Endothelial cell (in vitro differentiated cells): ENCODE data around the gene C19orf18. TPM values are rescaled to one million over a fixed set of nuclear protein-coding genes. Genes with fewer than 3 reads are reported as not detected.
A peak's percentile ranks its signal among the peaks of the same experiment; 100 is the strongest.

Experiments
- DNase-seq: peaks from one replicate; pipeline ENCODE4 v3.0.0; 2021; ENCODE audit warnings: low spot score
- H3K27ac Mint-ChIP-seq: one replicate; pipeline ENCODE4 v1.8.0; 2021; ENCODE audit warnings: mixed read lengths, inconsistent platforms; ENCODE audit not compliant: unreplicated experiment
- H3K27me3 Mint-ChIP-seq: one replicate; pipeline ENCODE4 v1.8.0; 2021; ENCODE audit warnings: mild to moderate bottlenecking, moderate library complexity, mixed read lengths, inconsistent platforms; ENCODE audit not compliant: unreplicated experiment
- H3K36me3 Mint-ChIP-seq: one replicate; pipeline ENCODE4 v1.8.0; 2021; ENCODE audit warnings: mild to moderate bottlenecking, low read depth, mixed read lengths, inconsistent platforms; ENCODE audit not compliant: unreplicated experiment
- H3K4me1 Mint-ChIP-seq: one replicate; pipeline ENCODE4 v1.8.0; 2021; ENCODE audit warnings: mild to moderate bottlenecking, mixed read lengths, inconsistent platforms; ENCODE audit not compliant: unreplicated experiment
- H3K4me3 Mint-ChIP-seq: one replicate; pipeline ENCODE4 v1.8.0; 2021; ENCODE audit warnings: mild to moderate bottlenecking, mixed read lengths, inconsistent platforms; ENCODE audit not compliant: unreplicated experiment
- H3K9me3 Mint-ChIP-seq: one replicate; pipeline ENCODE4 v1.8.0; 2021; ENCODE audit warnings: mixed read lengths, inconsistent platforms; ENCODE audit not compliant: unreplicated experiment
- CTCF ChIP-seq: fragments of 200-600 bp; sonication (generic); IDR thresholded peaks from one replicate; pipeline ENCODE4 v1.5.0; 2021; ENCODE audit warnings: antibody characterized with exemption; ENCODE audit not compliant: unreplicated experiment
- total RNA-seq: library from RNA; stranded (reverse); fragmentation: NEBNext Ultra II Directional; extraction: Animal tissue kit (Norgen Biotek cat#: 25700); gene quantifications from one replicate; pipeline ENCODE4 v1.2.1, GENCODE V29; 2021; ENCODE audit not compliant: unreplicated experiment

The C19orf18 gene
- total RNA-seq, 1 donor from 2014 or later = 1.8 TPM

GRCh38 chr19:57992841-57993240 lies 18.5 kb upstream of the C19orf18 start:
- H3K27ac Mint-ChIP-seq = no peak overlapping the region
- peaks cover 52% of the 10 kb centered on the region for H3K9me3 Mint-ChIP-seq
- H3K4me1 Mint-ChIP-seq = no peaks in the 10 kb centered on the region
- peaks cover 14% of the 10 kb centered on the region for H3K27me3 Mint-ChIP-seq
- peaks cover 89% of the 10 kb centered on the region for H3K36me3 Mint-ChIP-seq
- H3K4me3 Mint-ChIP-seq = peak overlapping the region; percentile 67
- TF ChIP-seq CTCF = no peak
- no peak for DNase-seq

- Mint-ChIP-seq H3K36me3 (peaks cover 96% of the 10 kb centered on the region), H3K4me3 (peak overlapping the region; percentile 86), H3K4me1 (no peaks in the 10 kb centered on the region), H3K27me3 (peaks cover 8% of the 10 kb centered on the region), H3K27ac (no peak overlapping the region), H3K9me3 (peaks cover 92% of the 10 kb centered on the region)
- DNase-seq = no peak
- no peak for TF ChIP-seq CTCF
These were observed 4.4 kb upstream of the C19orf18 start for GRCh38 chr19:57978586-57979289.

GRCh38 chr19:57964761-57965160 lies 9.6 kb downstream of the C19orf18 start:
- no peak for DNase-seq
- no peak overlapping the region for H3K4me3 Mint-ChIP-seq
- peaks cover 43% of the 10 kb centered on the region for H3K9me3 Mint-ChIP-seq
- H3K27ac Mint-ChIP-seq = no peak overlapping the region
- no peaks in the 10 kb centered on the region for H3K27me3 Mint-ChIP-seq
- peaks cover 33% of the 10 kb centered on the region for H3K36me3 Mint-ChIP-seq
- no peak for TF ChIP-seq CTCF
- no peaks in the 10 kb centered on the region for H3K4me1 Mint-ChIP-seq

GRCh38 chr19:57961785-57962184 lies 12.5 kb downstream of the C19orf18 start:
- Mint-ChIP-seq H3K4me1 (no peaks in the 10 kb centered on the region), H3K9me3 (peaks cover 46% of the 10 kb centered on the region)

More at GRCh38 chr19:57961785-57962184, 12.5 kb downstream of the C19orf18 start:
- Mint-ChIP-seq H3K4me3 (no peak overlapping the region), H3K36me3 (peaks cover 27% of the 10 kb centered on the region), H3K27me3 (peaks cover 2% of the 10 kb centered on the region), H3K27ac (no peak overlapping the region)
- DNase-seq = no peak
- no peak for TF ChIP-seq CTCF
